DMS53 (cell line): ENCODE results near the gene NR5A1.

Source experiments
- DNase-seq: peaks from one replicate; lab custom pipeline; 2025; lab: John Stamatoyannopoulos, UW

The NR5A1 gene

DNA sequence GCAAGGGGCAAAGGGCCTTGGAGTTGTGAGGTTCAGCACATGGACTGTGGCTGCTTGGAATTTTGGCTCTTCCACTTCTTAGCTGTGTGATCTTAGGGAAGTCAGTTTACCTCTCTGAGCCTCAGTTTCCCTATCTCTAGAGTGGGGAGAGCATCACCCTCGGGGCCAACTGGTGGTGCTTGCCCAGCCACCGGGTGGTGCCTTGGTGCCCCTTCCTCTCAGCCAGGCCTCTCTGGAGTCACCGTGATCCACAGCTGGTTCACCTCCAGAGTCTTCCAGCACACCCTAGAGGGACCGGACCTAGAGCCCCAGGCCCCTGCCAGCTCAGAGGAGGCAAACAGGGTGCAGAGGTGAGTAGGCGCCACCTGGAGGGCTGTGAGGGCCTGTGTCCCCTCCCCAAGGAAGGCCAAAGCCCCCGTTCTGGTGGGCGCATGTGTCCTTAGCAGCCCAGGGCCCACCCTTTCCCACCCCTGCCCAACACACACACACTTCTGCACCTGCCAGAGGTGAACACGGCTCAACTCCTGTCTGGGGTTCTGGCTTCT, 49.2 kb downstream of the NR5A1 start:
- DNase-seq: no peak

DNA sequence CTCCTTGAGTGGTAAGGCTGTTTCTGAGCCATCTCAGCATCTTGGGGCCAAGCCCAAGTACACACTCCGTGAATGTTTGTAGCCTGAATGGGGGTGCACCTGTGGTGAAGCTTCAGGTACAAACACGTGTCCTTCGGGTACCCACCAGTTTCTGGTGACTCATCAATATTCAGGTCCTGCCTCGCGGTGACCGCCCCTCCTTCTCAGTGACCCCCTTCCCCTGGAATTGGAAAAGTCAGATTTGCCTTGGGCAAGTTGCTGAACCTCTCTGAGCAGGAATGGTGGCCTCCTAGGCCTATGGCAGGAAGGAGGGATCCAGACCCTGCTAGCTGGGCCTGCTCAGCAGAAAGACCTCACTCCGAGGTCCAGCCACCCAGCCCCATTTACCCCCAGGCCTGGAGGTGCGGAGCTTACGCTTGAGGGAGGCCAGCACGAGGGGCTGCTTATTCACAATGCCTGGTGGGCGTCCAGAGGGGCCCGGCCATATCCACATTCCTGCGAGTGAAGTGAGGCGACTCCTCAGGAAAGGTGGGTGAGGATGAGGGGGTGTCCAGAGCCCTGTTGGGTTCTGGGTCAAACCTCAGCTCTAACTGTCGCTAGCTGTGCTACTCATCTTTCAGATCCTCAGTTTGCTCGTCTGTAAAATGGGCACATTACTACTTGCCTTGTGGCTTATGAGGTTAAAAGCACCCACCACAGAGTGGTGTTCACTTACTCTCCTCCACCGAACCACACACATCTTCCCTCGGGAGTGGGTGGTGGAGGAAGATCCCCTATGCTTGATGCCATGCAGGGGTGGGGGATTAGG, 49.9 kb downstream of the NR5A1 start:
- DNase-seq: no peak

DNA sequence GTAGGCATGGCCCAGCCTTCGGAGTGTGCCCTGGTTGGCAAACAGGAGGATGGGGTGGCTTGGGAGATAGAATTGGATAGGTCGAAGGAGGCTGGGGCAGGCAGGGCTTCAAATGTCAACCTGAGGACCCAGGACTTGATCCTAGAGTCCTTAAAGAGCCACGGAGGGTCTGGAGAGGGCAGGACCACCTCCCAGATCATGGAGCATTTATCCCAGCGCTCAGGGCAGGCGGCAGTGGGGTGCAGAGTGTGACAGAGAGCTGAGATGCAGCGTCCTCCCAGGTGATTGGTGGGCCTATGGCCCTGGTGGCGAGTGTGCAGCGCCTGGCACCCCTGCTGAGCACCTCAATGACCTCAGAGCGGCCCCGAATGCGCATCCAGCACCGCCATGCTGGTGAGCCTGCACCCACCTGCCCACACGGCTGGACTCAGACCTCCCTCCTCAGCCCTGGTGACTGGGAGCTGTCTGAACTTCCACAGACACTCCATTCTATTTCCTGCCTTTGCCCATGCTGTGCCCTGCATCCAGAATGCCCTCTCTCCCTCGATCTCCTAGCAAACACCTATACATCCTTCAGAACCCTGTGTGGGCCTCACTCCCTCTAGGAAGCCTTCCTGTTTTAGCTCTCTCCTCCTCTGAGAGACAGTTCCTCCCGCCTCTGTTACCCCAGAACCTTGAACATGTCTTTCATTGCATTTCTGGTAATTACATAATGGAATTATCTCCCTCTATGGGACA, 50.7 kb downstream of the NR5A1 start:
- no peak for DNase-seq

DNA sequence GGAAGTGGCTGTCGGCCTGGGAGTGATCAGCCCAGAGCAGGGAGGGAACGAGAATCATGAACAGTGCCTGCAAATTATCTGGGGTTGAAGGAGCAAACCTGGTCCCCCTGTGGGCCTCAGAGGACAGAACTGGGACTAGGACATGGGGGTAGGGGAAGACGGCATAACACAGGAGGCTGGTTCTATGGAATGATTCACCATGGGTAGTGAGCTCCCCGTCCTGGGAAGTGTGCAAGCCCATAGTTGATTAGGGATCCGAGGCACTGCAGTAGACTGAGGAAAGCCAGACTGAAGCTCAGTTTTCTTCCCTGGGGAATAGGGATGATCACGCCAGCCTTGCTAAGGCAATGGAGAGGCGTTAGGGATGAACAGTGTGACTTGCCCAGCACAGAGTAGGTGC, 51.4 kb downstream of the NR5A1 start:
- no peak for DNase-seq

DNA sequence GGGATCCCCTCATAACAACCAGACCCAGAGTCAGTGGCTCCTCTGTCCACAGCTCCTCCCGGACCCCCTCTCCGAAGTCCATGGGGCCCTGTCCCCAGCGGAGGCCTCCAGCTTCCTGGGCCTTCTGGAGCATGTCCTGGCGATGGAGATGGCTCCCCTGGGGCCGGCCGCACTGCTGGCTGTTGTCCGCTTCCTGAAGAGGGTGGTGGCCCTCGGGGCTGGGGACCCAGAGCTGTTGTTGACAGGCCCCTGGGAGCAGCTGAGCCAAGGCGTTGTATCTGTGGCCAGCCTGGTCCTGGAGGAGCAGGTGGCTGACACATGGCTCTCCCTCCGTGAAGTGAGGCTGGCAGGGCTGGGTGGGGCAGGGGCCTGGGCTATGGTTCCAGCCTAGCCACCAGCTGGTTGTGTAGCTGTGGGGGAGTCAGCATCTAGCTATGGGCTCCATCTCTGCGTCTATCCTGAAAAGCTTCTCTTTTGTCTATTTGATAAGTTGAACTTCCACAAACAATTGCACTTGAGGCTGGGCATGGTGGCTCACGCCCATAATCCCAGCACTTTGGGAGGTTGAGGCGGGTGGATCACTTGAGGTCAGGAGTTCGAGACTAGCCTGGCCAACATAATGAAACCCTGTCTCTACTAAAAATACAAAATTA, 52.3 kb downstream of the NR5A1 start:
- no peak for DNase-seq

DNA sequence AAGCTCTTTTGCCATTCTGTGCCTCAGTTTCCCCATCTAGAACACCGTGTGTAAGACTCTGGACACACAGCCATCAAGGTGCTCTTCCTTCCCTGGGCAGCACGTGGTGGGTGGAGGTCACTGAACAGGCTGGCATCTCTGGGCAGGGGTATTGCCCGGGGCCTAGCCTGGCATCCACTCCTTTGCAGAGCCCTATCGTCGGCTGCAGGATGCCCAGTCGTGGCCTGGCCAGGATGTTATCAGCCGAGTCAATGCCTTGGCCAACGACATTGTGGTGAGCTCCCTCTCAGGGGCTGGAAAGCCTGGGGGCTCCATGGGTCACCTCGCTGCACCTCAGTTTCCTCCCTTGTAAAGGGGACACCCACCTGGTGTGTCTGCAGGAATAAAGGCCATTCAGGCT, 52.9 kb downstream of the NR5A1 start:
- no peak for DNase-seq

DNA sequence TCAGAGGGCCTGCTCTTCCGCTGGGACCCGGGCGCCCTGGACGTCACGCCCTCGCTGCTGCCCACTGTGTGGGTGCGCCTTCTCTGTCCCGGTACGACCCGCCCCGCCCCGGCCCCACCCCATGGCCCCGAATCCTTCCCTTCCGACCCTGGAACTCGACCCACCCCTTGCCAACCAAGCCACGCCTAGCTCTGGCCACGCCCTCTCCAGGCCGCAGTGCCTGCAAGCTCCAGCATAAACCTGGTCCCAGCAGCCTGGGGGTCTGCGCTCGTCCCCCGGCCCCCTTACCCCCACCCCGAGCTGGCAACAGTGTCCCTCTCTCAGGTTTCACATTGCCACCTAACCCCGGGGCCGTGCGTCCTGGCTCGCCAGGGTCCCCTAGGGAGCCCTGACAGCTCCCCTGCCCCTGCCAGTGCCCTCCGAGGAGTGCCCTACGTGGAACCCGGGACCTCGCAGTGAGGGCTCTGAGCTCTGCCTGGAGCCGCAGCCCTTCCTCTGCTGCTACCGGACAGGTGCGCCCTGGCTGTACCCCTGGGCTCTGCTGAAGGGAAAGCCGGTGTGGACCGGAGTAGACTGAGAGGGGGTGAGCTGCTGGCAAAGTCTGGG, 53.5 kb downstream of the NR5A1 start:
- DNase-seq: peak; percentile 63

DNA sequence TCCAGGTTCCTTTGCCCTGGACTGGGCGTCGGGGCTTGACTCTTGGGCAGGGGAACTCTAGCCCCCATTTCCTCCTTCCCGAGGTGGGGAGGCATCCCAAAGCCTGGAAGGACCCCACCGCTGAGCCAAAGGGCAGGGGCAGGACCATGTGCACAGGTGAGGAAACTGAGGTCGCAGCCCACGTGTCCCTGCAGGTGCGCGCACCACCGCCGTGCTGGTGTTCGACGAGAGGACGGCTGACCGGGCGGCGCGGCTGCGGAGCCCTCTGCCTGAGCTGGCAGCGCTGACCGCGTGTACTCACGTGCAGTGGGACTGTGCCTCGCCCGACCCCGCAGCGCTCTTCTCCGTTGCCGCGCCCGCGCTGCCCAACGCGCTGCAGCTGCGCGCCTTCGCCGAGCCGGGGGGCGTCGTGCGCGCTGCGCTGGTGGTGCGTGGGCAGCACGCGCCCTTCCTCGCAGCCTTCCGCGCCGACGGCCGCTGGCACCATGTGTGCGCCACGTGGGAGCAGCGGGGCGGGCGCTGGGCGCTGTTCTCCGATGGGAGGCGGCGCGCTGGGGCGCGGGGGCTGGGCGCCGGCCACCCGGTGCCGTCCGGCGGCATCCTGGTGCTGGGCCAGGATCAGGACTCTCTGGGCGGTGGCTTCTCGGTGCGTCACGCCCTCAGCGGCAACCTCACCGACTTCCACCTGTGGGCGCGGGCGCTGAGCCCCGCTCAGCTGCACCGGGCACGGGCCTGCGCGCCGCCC, 54.2 kb downstream of the NR5A1 start:
- DNase-seq: peak; percentile 63

DNA sequence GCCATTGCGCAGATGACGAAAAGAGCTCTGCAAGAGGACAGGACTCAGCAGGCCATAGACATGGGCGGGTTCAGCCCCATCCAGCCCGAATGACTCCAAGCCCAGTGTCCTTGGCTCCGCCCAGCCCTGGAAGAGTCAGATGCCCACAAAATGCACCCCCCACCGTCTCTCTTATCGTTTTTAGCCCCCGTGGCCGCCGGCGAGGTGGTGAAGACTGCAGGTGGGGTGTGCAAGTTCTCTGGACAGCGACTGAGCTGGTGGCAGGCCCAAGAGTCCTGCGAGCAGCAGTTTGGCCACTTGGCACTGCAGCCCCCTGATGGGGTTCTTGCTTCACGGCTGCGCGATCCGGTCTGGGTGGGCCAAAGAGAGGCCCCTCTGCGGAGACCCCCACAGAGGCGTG, 54.9 kb downstream of the NR5A1 start:
- no peak for DNase-seq

DNA sequence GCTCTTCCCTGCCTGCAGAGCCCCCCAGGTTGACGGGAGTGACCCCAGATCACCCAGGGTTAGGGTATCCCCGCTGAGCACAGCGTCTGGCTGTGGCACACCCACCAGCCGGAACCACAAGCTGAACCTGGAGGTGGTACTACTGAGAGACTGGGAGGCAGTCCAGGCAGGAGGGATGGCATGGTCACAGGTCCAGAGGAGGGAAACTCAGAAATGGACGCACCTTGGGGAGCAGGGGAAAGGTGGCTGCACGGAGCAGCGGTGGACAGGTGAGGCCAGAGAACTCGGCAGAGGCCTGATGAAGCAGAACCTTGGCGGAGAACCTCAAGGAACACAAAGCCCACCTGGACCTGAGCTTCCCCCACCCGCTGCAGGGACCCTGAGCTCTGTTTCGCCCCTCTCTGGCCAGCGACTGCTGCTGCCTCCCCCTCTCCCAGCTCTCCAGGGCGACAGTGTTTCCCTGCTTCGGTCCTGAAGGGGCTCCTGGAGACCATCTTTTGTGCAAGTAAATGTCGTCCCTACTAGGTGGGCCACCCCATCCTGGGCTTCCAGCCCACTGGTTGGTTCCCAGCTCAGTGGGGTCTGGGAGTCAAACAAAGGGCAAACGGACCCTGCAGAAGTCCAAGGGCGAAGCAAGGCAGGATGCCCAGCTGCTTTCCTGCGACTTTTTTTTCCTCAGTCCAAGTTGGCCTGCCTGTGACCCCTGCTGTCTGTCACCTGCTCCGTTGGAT, 56.1 kb downstream of the NR5A1 start:
- peak; percentile 61 for DNase-seq

DNA sequence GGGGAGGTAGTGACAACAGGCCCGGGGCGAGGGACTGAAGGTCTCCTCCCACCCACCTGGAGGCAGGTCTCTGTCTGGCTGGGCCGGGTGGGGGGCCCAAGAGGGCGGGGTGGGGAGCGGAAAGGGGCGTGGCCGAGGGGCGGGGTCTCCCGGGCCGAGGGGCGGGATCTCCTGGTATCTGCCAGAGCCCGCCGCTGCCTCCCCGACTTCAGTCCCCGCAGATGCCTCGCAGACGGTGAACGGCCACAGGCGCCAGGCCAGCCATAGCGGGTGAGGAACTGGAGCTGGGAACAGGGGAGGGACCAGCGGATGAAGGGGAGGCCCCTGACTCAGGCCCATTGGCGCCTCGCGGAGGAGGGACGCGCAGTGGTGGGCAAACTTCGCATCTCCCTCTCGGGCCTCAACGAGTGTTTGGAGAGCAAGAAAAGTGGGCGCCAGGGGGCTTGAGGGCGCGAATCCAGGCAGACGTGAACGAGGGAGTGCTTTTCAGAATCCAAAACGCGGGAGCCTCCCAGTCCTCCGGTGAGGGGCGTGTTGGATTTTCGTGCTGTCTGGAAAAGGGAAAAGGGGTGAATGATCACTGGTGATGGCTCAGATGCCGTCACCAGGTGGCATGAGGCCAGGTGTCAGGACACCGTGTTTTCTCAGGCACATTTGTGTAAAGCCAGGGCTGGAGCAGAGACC, 56.8 kb downstream of the NR5A1 start, which contains the start of gene ADGRD2:
ADGRD2 (plus strand) TSS at position 211 of the 684 bp plus-strand sequence. CDS start 1,216 bp downstream, outside the sequence.
- peak; percentile 71 for DNase-seq

DNA sequence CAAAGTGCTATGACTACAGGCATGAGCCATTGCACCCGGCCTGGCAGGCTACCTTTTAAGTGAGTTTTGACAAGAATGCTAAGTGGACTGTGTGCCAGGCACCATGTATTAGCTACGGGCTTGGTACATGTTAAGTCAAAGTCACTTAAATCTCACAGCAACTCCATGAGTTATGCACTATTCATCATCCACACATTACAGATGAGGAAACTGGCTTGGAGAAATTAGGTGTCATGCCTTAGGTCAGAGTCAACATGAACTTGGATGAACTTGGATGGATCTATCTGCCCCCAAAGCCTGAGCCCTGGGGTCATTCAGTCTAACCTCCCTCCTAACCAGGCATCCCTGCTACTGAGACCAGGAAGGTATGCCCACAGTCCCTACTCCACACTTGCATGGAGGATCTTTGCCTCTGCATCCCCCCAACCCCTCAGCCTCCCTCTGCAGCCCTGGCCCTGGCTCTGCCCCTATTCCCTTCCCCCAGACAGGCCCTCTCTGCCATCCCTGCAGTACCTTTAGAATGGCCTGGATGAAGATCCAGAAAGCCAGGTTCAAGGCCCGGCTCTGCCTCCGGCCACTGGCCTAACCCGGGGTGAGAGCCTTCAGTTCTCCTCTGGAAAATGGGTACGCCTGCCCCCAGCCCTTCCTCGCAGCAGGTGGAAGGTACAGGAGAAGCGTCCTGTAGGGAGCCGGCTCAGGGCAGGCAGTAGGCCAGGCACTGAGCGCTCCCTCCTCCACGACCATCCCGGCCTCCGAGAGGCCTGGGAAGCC, 57.6 kb downstream of the NR5A1 start:
- no peak for DNase-seq

DNA sequence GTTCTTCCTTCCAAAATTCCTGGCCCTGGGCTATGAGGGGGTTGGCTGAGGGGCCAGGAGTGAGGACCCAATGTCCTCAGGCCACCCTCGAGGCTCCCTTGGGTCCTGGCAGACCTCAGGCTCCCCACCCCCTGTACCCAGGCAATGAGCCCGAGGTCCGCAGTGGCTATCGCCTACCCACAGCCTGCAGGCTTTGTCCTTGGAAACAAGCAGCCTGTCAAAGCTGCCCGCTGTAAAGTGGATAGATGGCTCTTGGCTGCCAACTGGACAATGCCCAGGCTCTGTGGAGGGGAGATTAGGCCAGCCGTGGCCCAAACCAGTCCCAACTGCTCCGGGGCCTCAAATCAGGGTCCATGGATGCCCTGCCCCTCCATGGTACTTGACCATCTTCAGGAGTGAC, 59.2 kb downstream of the NR5A1 start:
- DNase-seq: no peak

DNA sequence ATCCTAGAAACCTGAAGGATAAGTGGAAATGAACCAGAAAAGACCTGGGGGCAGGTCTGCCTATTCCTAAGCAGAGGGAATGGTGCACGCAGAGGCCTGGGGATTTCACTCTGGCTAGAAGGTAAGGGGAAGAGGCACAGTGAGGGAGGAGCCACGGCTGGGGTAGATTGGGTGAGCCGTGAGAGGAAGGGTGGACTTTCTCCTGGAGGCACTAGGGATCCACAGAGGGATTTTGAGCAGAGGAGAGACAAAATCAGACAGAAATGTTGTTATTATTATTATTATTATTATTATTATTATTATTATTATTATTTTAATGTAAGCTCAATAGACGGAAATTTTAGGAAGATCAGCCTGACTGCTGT, 59.9 kb downstream of the NR5A1 start:
- no peak for DNase-seq

DNA sequence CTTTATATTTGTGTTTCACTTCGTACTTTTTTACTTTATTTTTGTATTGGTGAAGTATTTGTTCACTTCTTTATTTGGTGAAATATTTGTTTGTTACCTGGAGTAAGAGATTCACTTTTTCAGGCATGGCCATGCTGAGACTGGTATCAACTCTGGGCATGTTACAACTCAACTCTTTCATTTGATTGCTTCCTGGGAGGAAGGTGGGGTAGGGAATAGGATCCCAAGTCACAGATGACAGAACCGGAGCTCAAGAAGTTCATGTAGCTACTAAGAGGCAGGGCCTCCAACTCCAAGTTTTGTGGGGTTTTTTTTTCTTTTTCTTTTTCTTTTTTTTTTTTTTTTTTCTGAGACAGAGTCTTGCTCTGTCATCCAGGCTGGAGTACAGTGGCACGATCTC, 63.0 kb downstream of the NR5A1 start:
- DNase-seq: no peak

DNA sequence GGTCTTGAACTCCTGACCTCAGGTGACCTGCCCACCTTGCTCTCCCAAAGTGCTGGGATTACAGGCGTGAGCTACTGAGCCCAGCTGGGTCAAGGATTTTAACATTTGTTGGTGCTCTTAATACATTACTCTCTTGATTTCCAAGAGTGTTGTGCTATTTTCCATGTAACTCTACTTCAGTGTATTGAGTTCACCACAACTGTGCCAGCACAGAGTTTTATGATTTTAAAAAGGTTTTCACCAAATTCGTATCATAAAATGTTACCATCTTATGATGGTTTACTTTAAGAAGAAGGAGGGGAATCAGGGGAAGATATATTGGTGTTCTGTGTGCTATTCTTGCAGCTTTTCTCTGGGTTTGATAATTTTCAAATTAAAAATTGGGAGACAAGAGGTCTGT, 63.6 kb downstream of the NR5A1 start:
- DNase-seq: no peak

DNA sequence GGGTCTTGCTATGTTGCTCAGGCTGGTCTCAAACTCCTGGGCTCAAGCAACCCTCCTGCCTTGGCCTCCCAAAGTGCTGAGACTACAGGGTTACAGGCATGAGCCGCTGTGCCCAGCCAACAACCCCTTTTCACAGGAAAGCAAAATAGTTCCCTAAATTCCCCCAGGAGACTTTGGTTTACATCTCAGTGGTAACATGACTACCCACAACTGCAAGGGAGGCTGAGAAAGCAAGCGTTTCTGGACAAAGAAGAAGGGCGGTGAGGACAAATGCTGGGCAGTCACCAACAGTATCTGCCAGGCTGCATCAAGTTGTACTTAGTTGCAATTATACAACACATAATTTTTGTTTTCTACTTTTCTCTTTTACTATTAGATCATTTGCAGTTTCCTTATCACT, 64.4 kb downstream of the NR5A1 start:
- DNase-seq: no peak

DNA sequence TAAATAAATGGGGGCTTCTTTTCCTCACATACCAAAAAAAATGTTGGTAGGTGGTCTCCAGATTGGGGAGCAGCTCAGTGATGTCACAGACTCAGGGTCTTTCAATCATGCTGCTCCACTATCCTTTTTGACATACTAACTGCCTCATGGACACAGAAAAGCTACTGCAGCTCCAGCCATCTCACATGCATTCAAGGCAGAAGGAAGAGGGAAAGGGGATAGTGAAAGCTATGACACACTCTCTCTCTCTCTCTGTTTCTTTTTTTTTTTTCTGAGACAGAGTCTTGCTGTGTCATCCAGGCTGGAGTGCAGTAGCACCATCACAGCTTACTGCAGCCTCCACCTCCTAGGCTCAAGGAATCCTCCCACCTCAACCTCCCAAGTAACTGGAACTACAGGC, 64.8 kb downstream of the NR5A1 start:
- DNase-seq: no peak

DNA sequence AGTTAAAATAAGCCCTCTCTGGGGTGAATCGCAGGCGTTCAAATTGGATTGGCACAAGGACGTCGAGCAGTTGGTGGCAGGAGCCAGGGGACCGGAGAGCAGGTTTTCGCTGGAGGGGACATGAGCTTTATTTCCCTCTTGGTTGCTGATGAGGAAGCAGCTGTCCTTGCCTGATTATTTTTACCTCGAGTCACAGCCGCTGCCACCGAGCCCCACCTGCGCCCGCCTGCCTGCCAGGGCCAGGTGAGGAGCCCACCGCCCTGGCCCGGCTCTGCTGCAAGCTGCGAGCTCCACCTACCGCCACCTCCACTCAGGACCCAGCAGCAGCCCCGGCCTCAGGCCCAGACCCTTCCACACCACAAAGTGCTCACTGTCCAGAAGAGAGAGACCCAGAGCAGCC, 65.9 kb downstream of the NR5A1 start:
- no peak for DNase-seq

DNA sequence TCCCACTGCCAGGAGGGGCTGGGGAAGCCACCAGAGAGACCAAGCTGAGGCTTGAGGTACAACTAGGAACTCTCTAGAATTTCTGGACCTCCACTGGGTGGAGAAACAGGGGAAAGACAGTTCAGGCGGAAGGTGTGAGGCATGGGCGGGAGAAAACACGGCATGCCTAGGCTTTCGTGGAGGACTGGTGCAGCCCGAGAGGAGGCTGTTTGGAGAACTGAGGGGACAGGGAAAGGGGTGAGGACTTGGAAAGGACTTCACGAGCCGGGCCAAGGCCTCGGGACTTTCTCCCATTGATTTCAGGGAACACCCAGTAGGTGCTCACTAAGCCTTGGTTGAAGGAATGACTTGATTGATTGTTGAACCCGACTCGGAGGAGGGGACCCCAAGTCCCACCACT, 66.4 kb downstream of the NR5A1 start:
- no peak for DNase-seq
